NB4 (cell line): ENCODE results near the gene TMA7.

ENCODE experiments used
- CTCF ChIP-seq: IDR thresholded peaks from one replicate; pipeline ENCODE4 v1.5.1; 2012; ENCODE audit warnings: low read depth, low read length
- MAX ChIP-seq: IDR thresholded peaks from 2 replicates; pipeline ENCODE4 v1.6.1; 2011; ENCODE audit warnings: low read depth, low read length
- MYC ChIP-seq: IDR thresholded peaks from 2 replicates; pipeline ENCODE4 v1.6.1; 2011; ENCODE audit warnings: low read depth, low read length
- POLR2A ChIP-seq: IDR thresholded peaks from 2 replicates; pipeline ENCODE4 v1.6.1; 2011; ENCODE audit warnings: mild to moderate bottlenecking; ENCODE audit not compliant: insufficient read length; ENCODE audit errors: extremely low read depth

- TF ChIP-seq CTCF, result no peak
- TF ChIP-seq POLR2A, result no peak
- no peak for TF ChIP-seq MAX
- TF ChIP-seq MYC, result no peak
These were observed 27.0 kb downstream of the TMA7 start for GRCh38 chr3:48467110-48467454.
